ENCODE measurements around the gene GAB2.
"Not testable (repeated sequence)": the region's sequence is repeated elsewhere in the genome, so short reads cannot be mapped to it uniquely, and the experiment has no call there.

Gene GAB2

GRCh38 chr11:78223320-78223954 is 194.2 kb downstream of the GAB2 start:
- TF ChIP-seq CTCF (IDR thresholded peaks at IDR 0.05; ENCODE audit: low read depth, low read length, missing control alignments) = no peak
- peaks cover 47% of the 10 kb centered on the region for H3K36me3 ChIP-seq (replicated peaks)
- H3K4me3 ChIP-seq (ENCODE audit: low read depth, low read length) = no peak overlapping the region
- DNase-seq = no peak
- H3K27ac ChIP-seq = no peak overlapping the region
- H3K27me3 ChIP-seq (replicated peaks) = no peaks in the 10 kb centered on the region
- in situ Hi-C loops (cut with HindIII; ENCODE audit: low pct_ligation_motif_present, low sequenced_read_pairs) = no loop called here

GRCh38 chr11:78222726-78223125 is 194.9 kb downstream of the GAB2 start:
- DNase-seq; H3K4me3 ChIP-seq (ENCODE audit: low read depth, low read length); in situ Hi-C loops (cut with HindIII; ENCODE audit: low pct_ligation_motif_present, low sequenced_read_pairs); H3K27ac ChIP-seq; H3K27me3 ChIP-seq (replicated peaks): not testable (repeated sequence)
- H3K36me3 ChIP-seq (replicated peaks) = peaks cover 47% of the 10 kb centered on the region

GRCh38 chr11:78221396-78222315 is 196.0 kb downstream of the GAB2 start:
- Histone ChIP-seq H3K4me3 (ENCODE audit: low read depth, low read length) (no peak overlapping the region), H3K27me3 (replicated peaks) (no peaks in the 10 kb centered on the region), H3K27ac (no peak overlapping the region), H3K36me3 (replicated peaks) (peaks cover 47% of the 10 kb centered on the region)
- DNase-seq = no peak
- TF ChIP-seq CTCF (IDR thresholded peaks at IDR 0.05; ENCODE audit: low read depth, low read length, missing control alignments) = no peak
- in situ Hi-C loops (cut with HindIII; ENCODE audit: low pct_ligation_motif_present, low sequenced_read_pairs) = no loop called here

DNA sequence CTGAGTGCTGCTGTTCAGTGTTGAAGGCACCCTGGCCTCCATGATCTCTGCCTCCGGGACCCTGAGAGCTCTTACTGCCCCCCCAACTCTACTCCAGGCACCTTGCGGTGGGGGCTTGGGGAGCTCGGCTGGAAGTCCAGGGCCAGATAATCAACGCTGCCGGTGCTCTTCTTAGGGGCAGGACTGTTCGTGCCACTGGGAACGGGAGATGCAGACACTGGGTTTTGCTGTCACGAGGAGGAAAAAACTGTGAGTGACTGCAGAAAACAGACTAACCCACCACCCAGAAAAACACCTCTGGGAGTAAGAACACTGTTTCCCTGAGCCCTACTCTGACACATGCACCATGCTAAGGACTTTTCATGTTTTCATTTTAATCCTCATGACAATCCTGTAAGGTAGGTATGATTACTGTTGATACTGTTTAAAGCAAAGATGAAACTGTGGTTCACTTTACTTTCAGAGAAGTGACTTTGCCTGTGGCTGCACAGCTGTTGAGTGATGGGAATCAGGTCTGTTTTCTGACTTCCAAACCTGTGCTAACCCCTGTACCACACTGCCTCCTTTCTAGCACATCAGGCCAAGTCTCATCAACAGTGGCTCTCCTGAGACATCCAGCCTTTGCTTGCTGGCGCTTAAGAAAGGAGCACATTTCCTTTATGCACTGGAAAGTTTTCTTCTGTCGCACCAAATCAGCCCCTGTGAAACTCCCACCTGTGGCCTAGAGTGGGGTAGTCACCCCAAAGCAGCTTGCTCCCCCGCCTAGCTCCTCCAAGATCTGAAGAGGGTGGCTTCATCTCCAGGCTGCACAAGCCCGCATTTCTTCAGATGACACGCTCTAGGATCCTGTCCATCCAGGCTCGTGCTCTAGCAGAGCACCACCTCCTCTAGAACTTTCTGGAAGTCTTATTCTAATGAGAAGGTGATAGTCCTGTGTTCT is 197.1 kb downstream of the GAB2 start:
- DNase-seq = no peak
- H3K27me3 ChIP-seq (replicated peaks) = no peaks in the 10 kb centered on the region
- H3K27ac ChIP-seq = no peak overlapping the region
- peaks cover 59% of the 10 kb centered on the region for H3K36me3 ChIP-seq (replicated peaks)
- in situ Hi-C loops (cut with HindIII; ENCODE audit: low pct_ligation_motif_present, low sequenced_read_pairs) = no loop called here
- TF ChIP-seq CTCF (IDR thresholded peaks at IDR 0.05; ENCODE audit: low read depth, low read length, missing control alignments) = no peak
- no peak overlapping the region for H3K4me3 ChIP-seq (ENCODE audit: low read depth, low read length)

DNA sequence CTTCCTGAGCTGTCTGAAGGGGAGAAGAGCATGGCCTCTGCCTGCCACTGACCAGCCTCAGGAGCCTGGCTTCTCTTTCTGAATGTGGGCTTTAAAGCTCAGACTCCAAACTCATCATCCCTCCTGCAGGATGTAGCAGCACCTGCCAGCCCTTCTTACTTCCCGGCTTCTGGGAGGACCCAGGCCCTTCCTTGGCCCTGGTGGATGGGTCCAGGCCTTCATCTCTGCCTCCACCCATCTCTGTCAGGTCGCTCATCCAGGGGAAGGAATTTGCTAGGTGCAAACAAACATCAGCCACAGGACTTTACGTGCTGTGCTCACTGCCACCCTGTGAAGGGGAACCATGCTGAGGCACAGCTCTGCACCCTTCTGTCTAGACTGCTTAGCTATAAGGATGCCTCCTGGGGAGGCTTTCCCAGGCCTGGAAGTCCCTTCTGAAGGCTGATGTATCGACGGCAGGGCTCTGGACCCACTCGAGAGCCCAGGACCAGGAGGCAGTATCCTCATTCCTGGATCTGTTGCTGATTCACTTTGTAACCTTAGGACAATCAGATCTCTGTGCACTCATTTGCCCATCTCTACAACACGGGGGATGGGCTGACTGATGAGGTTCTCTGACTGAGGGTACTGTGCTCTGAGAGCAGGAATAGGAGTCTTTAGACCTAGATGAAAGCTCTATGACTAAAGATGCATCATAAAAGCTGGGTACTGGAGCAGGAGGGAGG is 198.0 kb downstream of the GAB2 start:
- Histone ChIP-seq H3K27ac (no peak overlapping the region), H3K36me3 (replicated peaks) (peaks cover 58% of the 10 kb centered on the region), H3K4me3 (ENCODE audit: low read depth, low read length) (no peak overlapping the region), H3K27me3 (replicated peaks) (no peaks in the 10 kb centered on the region)
- no peak for TF ChIP-seq CTCF (IDR thresholded peaks at IDR 0.05; ENCODE audit: low read depth, low read length, missing control alignments)
- in situ Hi-C loops (cut with HindIII; ENCODE audit: low pct_ligation_motif_present, low sequenced_read_pairs) = no loop called here
- no peak for DNase-seq

Measured in brain microvascular endothelial cell (primary cell).